HG02885 (cell line): ENCODE results near the gene HSPA9.
"Not testable (repeated sequence)": the region's sequence is repeated elsewhere in the genome, so short reads cannot be mapped to it uniquely, and the experiment has no call there.

Experiments
- ATAC-seq: cut with Tn5 transposase; IDR thresholded peaks from one replicate; pipeline ENCODE4 v1.9.1; 2021; ENCODE audit warnings: mild to moderate bottlenecking; ENCODE audit not compliant: unreplicated experiment, poor library complexity

The HSPA9 gene

DNA sequence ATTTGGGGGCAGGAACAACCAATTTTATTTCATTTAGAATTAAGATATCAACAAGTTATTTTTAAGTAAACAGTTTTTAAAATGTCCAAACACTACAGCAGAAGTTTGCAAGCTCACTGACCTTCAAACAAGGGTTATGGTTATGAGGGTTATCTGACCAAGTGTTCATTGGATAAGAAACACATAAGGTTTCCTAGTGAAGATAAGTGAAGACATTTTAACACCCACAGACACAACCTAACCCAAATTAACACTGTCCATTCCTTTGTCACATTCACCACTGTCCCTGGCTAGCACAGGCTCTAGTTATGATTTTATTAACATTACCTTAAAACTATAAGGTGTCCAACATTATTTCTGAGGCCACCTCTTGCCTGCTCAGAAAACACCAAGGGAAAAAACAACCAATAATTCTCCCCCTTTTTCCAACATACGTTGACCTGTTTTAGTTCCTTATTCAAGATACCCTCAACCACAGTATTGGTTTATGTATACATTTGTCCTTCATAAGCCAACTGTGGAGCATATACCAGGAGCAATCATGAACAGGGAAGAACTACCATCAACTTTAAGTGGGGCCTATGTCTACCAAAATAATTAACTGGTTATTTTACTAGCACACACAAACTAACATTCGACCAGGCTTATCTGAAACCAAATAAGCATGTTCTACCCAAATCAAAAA lies 36.1 kb downstream of the HSPA9 start:
- no peak for ATAC-seq

DNA sequence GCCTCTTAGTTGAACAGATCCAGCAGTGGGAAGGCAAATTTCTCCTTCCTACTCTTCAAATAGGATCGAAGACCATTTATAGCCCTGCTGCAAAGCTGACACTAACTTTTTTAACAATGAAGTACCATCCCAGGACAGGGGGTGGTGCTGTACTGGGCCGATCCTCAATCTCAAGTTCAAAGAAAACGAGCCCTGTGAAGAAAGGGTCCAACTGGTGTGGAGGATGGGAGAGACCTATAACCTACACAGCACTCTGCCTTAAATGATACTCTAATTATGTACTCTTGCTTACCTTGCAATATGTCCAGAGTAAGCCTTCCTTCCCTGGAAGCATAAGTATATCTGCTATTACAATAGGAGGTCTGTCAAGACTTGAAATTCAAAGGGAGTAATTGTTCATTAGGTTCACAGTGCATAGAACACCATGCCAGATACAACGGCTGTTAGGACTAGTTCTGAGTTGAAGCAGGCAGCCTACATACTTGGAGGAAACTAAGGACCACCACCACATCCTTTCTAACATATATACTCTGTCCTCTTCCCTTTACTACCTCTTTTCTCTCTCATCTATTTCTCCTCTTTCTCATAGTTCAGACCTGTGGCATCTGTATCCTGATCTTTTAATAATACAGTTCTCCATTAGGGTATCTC lies 38.4 kb downstream of the HSPA9 start:
- ATAC-seq: no peak

DNA sequence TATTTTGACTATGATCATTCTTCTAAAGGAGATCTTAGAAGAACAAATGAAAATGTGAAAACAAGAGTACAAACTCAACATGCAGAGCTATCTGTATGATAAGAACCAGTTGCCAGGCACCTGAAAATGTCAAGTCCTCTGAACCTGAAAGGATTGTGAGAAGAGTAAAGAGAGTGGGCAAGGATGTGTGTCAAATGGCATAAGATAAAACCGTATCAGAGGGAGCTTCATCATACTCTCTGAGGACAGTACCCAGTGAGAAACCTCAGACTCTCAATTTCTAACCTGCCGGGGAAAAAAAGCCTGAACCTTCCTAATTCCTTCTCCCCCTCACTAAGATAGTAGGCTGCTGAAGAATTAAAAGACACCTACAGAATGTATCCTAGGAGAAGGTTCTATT lies 39.0 kb downstream of the HSPA9 start:
- no peak for ATAC-seq

DNA sequence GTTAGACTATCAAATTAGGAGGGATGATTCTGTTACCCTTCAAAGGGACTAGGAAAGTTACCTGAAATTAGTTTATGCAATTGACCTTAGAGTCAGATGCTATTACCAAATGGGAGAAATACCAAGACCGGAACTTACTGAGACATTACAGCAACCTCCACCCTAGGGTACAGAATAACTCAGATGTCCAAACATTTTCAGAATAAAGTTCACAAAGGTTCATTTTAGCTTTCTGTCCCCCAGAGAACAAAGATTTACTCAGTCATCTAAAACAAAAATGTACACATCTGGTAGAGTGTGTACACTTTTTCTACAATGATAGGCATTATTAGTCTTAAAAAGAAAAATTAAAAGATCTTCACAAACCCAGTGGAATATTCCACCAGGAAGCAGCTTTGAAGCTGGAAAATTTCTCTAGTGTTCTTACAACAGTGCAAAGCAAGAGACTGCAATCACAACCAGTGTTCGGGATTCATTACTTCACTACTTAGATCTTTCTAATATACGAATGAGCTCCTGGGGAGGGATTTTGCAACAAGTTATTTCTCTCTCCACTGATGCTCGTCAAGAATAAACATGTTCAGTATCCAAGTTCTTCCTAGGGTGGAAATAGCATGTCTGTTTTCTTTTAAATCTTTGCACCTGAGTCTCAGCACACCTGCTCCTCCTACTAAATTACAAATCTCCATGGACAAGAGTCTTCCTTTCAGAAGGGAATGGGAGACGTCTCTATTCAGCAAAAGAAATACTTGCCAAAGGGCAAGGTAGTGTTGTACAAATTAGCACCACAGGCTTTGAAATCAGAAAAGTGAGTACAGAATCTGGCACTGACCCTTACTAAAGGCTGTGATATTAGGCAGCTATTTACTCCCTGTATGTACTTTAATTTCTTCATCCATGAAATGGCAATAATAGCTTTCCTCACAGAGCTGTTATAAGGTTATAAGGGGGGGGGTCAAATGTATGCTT lies 40.9 kb downstream of the HSPA9 start:
- ATAC-seq: no peak

DNA sequence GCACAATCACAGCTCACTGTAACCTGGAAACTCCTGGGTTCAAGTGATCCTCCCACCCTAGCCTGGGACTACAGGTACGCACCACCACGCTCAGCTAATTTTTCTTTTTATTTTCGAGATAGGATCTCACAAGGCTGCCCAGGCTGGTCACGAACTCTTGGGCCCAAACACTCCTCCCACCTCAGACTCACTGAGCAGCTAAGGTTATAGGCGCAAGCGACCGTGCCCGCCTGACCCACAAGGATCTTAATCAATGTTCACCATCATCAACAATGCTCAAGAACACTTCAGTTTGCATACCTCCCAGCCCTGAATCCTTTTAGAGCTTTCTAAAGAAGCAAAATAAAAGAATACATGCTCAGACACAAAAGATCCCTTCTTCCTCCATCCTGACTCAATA lies 45.4 kb downstream of the HSPA9 start:
- ATAC-seq: no peak

DNA sequence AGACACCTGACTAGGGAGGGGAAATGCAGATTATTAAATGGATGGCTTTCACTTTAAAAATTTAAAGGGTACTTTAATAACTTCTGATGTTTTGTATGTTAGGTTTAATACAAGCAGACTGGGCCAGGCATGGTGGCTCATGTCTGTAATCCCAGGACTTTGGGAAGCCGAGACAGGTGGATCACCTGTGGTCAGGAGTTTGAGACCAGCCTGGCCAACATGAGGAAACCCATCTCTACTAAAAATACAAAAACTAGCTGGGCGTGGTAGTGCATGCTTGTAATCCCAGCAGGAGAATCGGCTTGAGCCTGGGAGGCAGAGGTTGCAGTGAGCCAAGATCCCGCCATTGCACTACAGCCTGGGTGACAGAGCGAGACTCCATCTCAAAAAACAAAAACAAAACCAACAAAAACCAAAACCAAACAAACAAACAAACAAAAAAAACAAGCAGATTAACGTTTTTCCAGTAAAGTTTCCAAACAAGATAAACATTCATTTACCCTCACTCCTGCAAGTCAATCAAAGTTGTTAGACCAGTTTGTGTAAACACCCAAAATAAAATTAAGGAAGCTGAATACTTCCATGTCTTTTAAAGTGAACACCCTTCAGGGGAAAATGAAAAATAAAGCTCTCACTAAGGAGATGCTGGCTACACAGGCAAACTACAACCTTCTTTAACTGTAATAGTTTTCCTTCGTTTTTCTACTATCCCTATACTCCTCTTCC lies 46.3 kb downstream of the HSPA9 start:
- ATAC-seq: no peak

DNA sequence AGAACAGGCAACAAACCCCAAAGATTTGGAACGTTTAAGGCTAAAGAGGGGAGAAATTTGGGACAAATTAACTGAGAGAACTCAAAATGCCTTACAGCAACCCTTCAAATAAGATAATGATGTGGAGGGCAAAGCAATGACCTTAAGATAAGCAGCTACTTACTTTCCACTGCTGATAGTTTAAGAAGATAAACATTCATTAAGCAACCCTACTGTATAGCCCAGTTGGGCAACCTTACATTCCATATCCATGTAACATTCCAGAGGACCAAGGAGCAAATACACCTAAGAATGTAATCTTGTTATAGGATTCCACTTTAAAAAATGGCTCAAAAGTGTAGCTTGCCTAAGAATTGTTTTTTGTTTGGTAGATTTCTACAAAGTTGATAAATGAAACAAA lies 47.0 kb downstream of the HSPA9 start:
- ATAC-seq: no peak

DNA sequence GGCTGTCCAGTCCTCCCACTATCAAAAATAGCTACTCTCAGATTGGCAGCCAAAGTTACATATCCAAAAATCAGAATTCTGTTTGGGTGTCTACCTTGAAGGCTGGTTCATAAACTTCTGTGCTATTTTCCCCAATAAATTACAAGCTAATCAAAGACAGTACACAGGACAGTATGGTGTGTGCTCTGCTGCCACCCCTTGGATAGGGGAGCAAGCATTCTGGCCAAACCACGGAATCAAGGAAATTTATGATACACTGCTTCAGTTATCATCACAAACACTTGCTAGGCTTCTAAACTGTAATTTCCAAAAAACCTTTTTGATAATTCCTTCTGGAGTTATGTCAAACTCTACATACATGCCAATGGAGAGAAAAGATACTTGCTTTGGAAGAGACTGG lies 48.0 kb downstream of the HSPA9 start:
- ATAC-seq: no peak

DNA sequence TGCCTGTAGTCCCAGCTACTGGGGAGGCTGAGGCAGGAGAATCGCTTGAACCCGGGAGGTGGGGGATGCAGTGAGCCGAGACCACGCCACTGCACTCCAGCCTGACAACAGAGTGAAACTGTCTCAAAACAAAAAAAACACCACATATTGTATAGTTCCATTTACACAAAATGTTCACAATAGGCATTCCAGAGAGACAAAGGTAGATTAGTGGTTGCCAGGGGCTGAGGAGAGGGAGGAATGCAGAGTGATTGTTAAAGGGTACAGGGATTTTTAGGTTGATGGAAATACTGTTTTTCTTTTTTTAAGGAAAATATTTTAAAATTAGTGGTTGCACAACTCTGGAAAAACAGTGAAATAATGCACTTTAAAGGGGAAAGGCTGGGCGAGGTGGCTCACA lies 51.8 kb downstream of the HSPA9 start:
- ATAC-seq: no peak

DNA sequence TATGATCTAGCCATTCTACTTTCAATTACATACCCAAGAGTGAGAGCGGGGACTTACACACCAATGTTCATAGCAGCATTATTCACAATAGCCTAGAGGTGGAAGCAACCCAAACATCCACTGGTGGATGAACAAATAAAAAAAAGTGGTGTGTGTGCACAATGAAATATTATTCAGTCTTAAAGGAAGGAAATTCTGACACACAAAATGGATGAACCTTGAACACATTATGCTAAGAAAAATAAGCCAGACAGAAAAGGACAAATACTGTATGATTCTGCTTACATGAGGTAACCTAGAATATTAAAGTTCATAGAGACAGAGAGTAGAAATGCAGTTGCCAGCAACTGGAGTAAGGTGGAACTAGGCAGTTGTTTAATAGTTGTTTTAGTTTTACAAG lies 54.2 kb downstream of the HSPA9 start:
- no peak for ATAC-seq

DNA sequence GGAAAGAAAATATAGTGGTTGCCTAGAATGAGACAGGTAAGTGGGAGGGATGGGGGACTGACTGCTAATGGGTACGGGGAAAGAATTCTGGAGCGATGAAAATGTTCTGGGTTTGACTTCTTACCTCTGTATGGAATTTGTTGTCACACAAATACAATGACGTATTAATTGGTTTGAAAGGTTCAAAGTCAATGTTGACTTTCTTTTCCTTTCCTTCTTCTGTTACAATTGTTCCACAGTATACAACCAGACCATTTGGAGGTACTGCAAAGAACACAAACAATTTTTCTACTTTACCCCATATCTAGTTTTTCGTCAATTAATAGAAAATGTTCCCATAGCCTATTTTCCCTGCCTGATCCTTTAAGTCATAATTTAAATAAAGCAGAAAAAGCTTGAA lies 57.8 kb downstream of the HSPA9 start:
- ATAC-seq: no peak

DNA sequence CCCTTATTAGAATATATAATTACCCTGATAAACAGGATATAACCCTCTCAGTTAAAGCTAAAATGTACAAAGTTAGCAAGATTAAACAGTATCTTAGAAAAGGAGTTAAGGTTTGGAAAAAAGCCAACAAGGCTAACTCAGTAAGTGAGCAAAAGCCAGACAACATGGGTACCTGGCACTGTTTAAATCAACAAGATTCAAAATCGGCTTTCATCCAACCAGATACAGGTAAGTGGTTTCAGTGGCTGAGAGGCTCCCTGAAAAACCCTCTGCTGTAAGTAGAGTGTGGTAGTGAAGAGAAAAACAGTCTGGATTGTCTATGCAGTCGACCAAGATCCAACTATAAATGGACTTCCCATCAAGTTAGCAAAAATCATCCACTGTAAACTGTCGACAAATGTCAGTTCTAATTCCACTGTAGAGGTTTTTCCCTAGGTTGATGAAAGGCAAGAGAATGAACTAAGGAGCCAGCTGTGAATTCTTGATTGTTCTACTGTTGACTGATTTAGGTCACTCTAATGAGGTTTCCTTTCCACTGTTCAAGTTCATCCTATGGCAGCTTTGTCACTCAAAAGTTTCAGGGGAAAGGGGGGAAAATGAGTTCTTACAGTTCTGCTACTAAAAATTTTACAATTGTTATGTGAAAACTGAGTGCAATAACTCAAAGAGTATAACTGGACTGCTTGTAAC lies 59.5 kb downstream of the HSPA9 start:
- ATAC-seq: no peak

DNA sequence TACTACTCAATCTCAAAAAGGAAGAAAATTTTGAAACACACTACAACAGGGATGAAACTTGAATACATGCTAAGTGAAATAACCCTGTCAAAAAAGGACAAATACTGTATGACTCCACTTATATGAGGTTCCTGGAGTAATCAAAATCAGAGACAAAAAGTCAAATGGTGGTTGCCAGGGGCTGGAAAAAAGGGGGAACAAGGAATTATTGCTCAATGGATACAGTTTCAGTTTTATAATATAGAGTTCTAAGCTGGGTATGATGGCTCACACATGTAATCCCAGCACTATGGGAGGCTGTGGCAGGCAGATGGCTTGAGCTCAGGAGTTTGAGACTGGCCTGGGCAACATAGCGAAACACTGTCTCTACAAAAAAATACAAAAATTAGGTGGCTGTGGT lies 61.2 kb downstream of the HSPA9 start:
- ATAC-seq: no peak

DNA sequence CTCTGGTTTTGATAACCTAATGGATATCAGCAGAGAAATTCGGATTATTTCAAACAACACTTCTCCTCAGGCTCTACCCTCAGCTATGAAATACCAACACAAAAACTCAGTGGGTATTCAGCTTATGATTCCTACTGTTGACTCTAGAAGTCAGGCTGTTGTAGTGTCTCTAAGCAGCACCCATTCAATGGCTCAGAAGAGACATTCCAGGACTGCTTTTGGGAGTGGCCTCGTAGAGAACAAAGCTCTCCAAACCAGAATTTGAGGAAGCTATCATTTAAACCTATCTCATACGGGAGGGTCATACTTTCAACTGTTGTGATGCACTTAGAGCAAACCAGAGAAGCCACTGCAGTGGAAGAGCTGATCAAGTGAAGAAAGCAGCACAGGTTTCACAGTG lies 66.2 kb downstream of the HSPA9 start:
- ATAC-seq: no peak

DNA sequence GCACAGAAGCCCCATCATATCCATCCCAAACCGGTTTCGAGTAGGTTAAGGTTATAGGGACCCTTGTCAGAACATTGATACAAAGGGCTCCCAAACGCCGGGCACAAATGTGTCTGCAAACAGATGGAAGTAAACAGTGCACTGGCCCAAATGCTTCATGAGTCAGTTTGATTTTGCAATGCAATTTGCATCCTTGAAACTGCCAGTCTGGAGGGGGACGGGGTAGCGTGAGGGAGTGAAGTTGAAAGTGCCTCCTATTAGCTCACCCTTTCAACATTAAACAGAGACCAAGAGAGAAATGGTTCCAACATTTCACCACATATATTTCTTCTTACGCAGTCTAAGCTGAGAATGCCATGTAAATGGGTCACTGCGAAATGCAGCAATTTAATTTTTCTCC lies 67.7 kb downstream of the HSPA9 start:
- not testable (repeated sequence) for ATAC-seq

DNA sequence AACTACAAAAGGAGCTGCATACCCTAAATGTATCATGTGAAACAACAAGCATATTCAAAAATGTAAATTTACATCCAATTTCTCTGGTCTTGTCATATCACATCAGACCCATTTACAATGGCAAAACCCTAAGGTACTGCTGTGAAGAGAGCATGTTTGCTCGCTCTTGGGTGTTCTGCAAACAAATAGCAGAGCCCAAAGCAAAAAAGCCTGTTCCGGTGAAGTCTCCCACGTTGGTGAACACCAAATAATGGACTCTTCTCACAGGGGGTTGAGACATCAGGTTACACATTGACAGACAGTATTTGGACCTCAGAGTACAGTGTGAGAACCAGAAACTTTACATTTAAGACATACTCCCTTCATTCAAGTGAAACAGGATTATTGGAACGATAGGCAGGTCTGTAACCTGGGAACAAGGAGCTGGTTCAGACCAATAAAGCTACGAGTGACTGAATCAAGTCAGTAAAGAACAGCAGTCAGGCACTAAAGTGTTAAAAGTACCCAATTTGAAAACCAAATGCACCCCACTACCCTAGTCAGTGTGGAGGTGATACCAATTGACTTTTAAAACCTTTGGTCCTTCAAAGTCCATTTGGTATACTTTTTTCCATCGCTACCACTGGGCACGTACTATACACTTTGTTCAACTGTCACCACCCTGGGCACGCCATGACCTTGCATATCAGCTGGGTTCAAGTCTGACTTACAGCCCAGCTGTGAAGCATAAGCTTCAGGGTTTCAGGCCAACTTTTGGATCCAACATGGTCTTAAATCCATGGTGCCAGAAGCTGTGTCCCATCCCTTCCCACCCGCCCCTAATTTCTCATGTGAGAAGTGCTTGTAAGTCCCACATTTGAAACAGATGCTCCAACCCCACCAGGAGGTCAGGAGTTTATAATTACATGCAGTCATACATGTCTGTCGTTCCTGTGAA lies 68.6 kb downstream of the HSPA9 start:
- ATAC-seq: no peak

DNA sequence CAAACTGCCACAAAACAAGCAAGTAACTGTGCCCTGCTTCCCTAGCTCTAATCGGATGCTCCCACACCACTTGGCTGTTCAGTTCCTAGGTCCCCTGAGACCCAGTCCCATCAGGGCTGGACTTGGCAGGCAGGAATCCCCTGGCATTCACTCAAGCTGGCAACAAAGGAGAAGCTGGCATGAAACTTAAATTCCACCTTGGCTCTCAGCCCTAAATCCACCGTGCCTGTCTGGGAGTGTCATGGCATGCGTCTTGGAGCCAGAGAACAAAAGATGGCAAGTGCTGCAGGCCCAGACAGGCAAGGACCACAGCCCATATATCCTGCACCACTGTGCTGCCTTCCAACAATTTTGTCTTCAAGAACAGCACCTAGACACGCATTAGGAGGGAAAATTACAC lies 70.4 kb downstream of the HSPA9 start:
- ATAC-seq: no peak
